Sigmoid colon (tissue), 7 donors: Measurements from ENCODE around the gene CCDC187. TPM values are rescaled to one million over a fixed set of nuclear protein-coding genes. Genes with fewer than 3 reads are reported as not detected.

Experiments
- DNase-seq: peaks from one replicate; pipeline ENCODE4 v3.0.0-alpha.2; 2019
- H3K27ac ChIP-seq, 4 donors: fragments of 200-600 bp; sonication (generic); one replicate each; pipeline ENCODE4 v1.5.1; 2016 to 2019; ENCODE audit warnings: mild to moderate bottlenecking in 1 of 4
- H3K27me3 ChIP-seq, 3 donors: fragments of 200-600 bp; sonication (generic); one replicate each; pipeline ENCODE4 v1.5.1; 2019; ENCODE audit warnings: mild to moderate bottlenecking in 1 of 3
- H3K36me3 ChIP-seq, 4 donors: fragments of 200-600 bp; sonication (generic); one replicate each; pipeline ENCODE4 v1.5.1; 2016 to 2019
- H3K4me1 ChIP-seq, 4 donors: fragments of 200-600 bp; sonication (generic); one replicate each; pipeline ENCODE4 v1.5.1; 2017 to 2019
- H3K4me3 ChIP-seq, 4 donors: fragments of 200-600 bp; sonication (generic); one replicate each; pipeline ENCODE4 v1.5.1; 2017 to 2019; ENCODE audit warnings: mild to moderate bottlenecking in 2 of 4, moderate library complexity in 1 of 4
- H3K9me3 ChIP-seq, 4 donors: fragments of 200-600 bp in 3 of 4; sonication (generic) in 3 of 4; one replicate each; pipeline versions ENCODE4 v1.5.1 to v1.6.1; 2013 to 2019
- CTCF ChIP-seq, 4 experiments: fragments of 450-650 bp in 3 of 4; fragments of 200-600 bp in 1 of 4; IDR thresholded peaks; one replicate each; pipeline ENCODE4 v1.5.1; 2016 to 2019; ENCODE audit warnings: antibody characterized with exemption in 4 of 4, mild to moderate bottlenecking in 3 of 4, moderate library complexity in 2 of 4
- EP300 ChIP-seq, 4 donors: sonication (generic); formaldehyde crosslinking; IDR thresholded peaks; one replicate each; pipeline ENCODE4 v1.6.1; 2017; ENCODE audit warnings: antibody characterized with exemption in 4 of 4
- POLR2A ChIP-seq, 2 donors: fragments of 450-650 bp; IDR thresholded peaks; one replicate each; pipeline ENCODE4 v1.6.1; 2016; ENCODE audit warnings: antibody characterized with exemption in 2 of 2, mild to moderate bottlenecking in 2 of 2, moderate library complexity in 2 of 2
- POLR2AphosphoS5 ChIP-seq, 4 donors: sonication (generic); formaldehyde crosslinking; IDR thresholded peaks; one replicate each; pipeline ENCODE4 v1.6.1; 2017; ENCODE audit warnings: antibody characterized with exemption in 4 of 4
- WGBS, 2 donors: extraction: QIAGEN DNeasy Blood & Tissue Kit; methylation state at CpG; one replicate each; pipeline ENCODE4 v1.1.7; 2013; 5-methylcytosine and 5-hydroxymethylcytosine counted together
- intact Hi-C: fragments of 100-400 bp; cut with DNase I; formaldehyde crosslinking; loops from one replicate; pipeline ENCODE4 v1.15.1; 2023
- polyA plus RNA-seq, 3 donors: library from polyadenylated mRNA; stranded (reverse); fragments of 200-250 nt; gene quantifications; one replicate each; pipeline ENCODE4 v1.2.3, GENCODE V29; 2013
- total RNA-seq, 4 donors: library from RNA; depleted of rRNA; stranded (reverse); fragments of >200 nt; gene quantifications; one replicate each; pipeline ENCODE4 v1.1.0, GENCODE V29; 2016
- donor health status: healthy with polysubstance abuse.
- donor health status: Bipolar disorder and iron deficiency.
- donor health status: healthy.

The CCDC187 gene
- total and polyA plus RNA-seq, 7 donors: 0.32 TPM; not detected in 6

- intact Hi-C loops: no loop called here
- TF ChIP-seq POLR2A (IDR thresholded peaks at IDR 0.05) (no peak), EP300 (IDR thresholded peaks at IDR 0.05) (no peak), POLR2AphosphoS5 (IDR thresholded peaks at IDR 0.05) (no peak), CTCF (IDR thresholded peaks at IDR 0.05) (no peak)
Measured at GRCh38 chr9:136299541-136299940, 4.4 kb downstream of the CCDC187 start.

GRCh38 chr9:136299116-136299515 lies 4.8 kb downstream of the CCDC187 start:
- H3K9me3 ChIP-seq: no peaks in the 10 kb centered on the region
- 69 to 84% methylated on average over 18 of the region's 18 CpGs for WGBS, 2 donors
- H3K27me3 ChIP-seq: peaks cover 4 to 43% (median 20%) of the 10 kb centered on the region in 3 donors
- no peak overlapping the region for H3K27ac ChIP-seq
- intact Hi-C loops: no loop called here
- DNase-seq: no peak
- no peaks in the 10 kb centered on the region for H3K36me3 ChIP-seq
- no peak overlapping the region for H3K4me3 ChIP-seq
- TF ChIP-seq CTCF (IDR thresholded peaks at IDR 0.05) (no peak), EP300 (IDR thresholded peaks at IDR 0.05) (no peak), POLR2AphosphoS5 (IDR thresholded peaks at IDR 0.05) (no peak), POLR2A (IDR thresholded peaks at IDR 0.05) (no peak)
- H3K4me1 ChIP-seq: no peaks in the 10 kb centered on the region

More at GRCh38 chr9:136299541-136299940, 4.4 kb downstream of the CCDC187 start:
- no peak overlapping the region for H3K27ac ChIP-seq
- WGBS, 2 donors: 40 to 58% methylated on average over 7 of the region's 7 CpGs
- peaks cover 4 to 47% (median 20%) of the 10 kb centered on the region in 3 donors for H3K27me3 ChIP-seq
- H3K4me1 ChIP-seq: no peaks in the 10 kb centered on the region
- H3K36me3 ChIP-seq: no peaks in the 10 kb centered on the region
- H3K9me3 ChIP-seq: no peaks in the 10 kb centered on the region
- H3K4me3 ChIP-seq: no peak overlapping the region
- no peak for DNase-seq

- peaks cover 4 to 37% (median 14%) of the 10 kb centered on the region in 3 donors for H3K27me3 ChIP-seq
- H3K4me3 ChIP-seq: no peak overlapping the region
- intact Hi-C loops: no loop called here
- no peaks in the 10 kb centered on the region for H3K4me1 ChIP-seq
- H3K27ac ChIP-seq: no peak overlapping the region
- DNase-seq: no peak
- no peak for TF ChIP-seq POLR2AphosphoS5 (IDR thresholded peaks at IDR 0.05)
- no peak for TF ChIP-seq EP300 (IDR thresholded peaks at IDR 0.05)
- no peak for TF ChIP-seq POLR2A (IDR thresholded peaks at IDR 0.05)
- TF ChIP-seq CTCF (IDR thresholded peaks at IDR 0.05): no peak
- 84 to 85% methylated on average over 26 of the region's 26 CpGs for WGBS, 2 donors
- no peaks in the 10 kb centered on the region for H3K9me3 ChIP-seq
- no peaks in the 10 kb centered on the region for H3K36me3 ChIP-seq
Measured at GRCh38 chr9:136297766-136298735, 5.8 kb downstream of the CCDC187 start.

- no peaks in the 10 kb centered on the region for H3K9me3 ChIP-seq
- TF ChIP-seq EP300 (IDR thresholded peaks at IDR 0.05) (no peak), POLR2AphosphoS5 (IDR thresholded peaks at IDR 0.05) (no peak), POLR2A (IDR thresholded peaks at IDR 0.05) (no peak), CTCF (IDR thresholded peaks at IDR 0.05) (no peak)
- H3K4me1 ChIP-seq: no peaks in the 10 kb centered on the region
- H3K27me3 ChIP-seq: peaks cover 4 to 37% (median 14%) of the 10 kb centered on the region in 3 donors
- H3K27ac ChIP-seq: no peak overlapping the region
- no peak overlapping the region for H3K4me3 ChIP-seq
- no peak for DNase-seq
- intact Hi-C loops: no loop called here
- H3K36me3 ChIP-seq: no peaks in the 10 kb centered on the region
- 16 to 63% methylated on average over 25 of the region's 25 CpGs for WGBS, 2 donors
Measured at GRCh38 chr9:136297016-136297691, 6.7 kb downstream of the CCDC187 start.
